Left renal cortex interstitium (tissue), 4 donors: ENCODE results near the gene RPLP2. TPM values are rescaled to one million over a fixed set of nuclear protein-coding genes. Genes with fewer than 3 reads are reported as not detected.

ENCODE experiments used
- DNase-seq, 4 donors: peaks; one replicate each; pipeline ENCODE4 v3.0.0-alpha.2; 2013; ENCODE audit warnings: low read depth in 4 of 4, low spot score in 2 of 4, missing footprints in 1 of 4
- polyA plus RNA-seq, 4 donors: library from polyadenylated mRNA; unstranded; fragments of 120-200 nt; gene quantifications; one replicate each; pipeline ENCODE4 v1.2.1, GENCODE V29; 2013; ENCODE audit not compliant: insufficient read length in 4 of 4

The RPLP2 gene
- polyA plus RNA-seq, 4 donors, result 903 to 1,462 (median 1,115) TPM

- no peak for DNase-seq
Measured at GRCh38 chr11:846496-847098, 36.8 kb downstream of the RPLP2 start.

- no peak for DNase-seq
Measured at GRCh38 chr11:847876-848275, 38.1 kb downstream of the RPLP2 start.

- DNase-seq, result no peak
Measured at GRCh38 chr11:848380-848931, 38.7 kb downstream of the RPLP2 start.

GRCh38 chr11:849104-849824, 39.5 kb downstream of the RPLP2 start:
- no peak for DNase-seq

- no peak for DNase-seq
Measured at GRCh38 chr11:849951-850774, 40.4 kb downstream of the RPLP2 start.

GRCh38 chr11:850775-851763, 41.3 kb downstream of the RPLP2 start:
- no peak for DNase-seq

GRCh38 chr11:852762-853161, 43.0 kb downstream of the RPLP2 start:
- DNase-seq, result no peak

GRCh38 chr11:853682-854448, 44.1 kb downstream of the RPLP2 start:
- DNase-seq, result no peak

GRCh38 chr11:854601-855329, 45.0 kb downstream of the RPLP2 start:
- no peak for DNase-seq

GRCh38 chr11:855330-855674, 45.5 kb downstream of the RPLP2 start:
- no peak for DNase-seq

GRCh38 chr11:855796-856195, 46.0 kb downstream of the RPLP2 start:
- no peak for DNase-seq

- no peak for DNase-seq
Measured at GRCh38 chr11:856397-856796, 46.6 kb downstream of the RPLP2 start.

- DNase-seq, result no peak
Measured at GRCh38 chr11:858053-858761, 48.4 kb downstream of the RPLP2 start.

GRCh38 chr11:858762-859339, 49.1 kb downstream of the RPLP2 start:
- DNase-seq, result no peak

GRCh38 chr11:859394-860131, 49.8 kb downstream of the RPLP2 start:
- peak in 2 of 4 donors; percentile 50 to 62 for DNase-seq

GRCh38 chr11:860234-861104, 50.7 kb downstream of the RPLP2 start:
- no peak for DNase-seq
